GM12891 (cell line): Measurements from ENCODE around the gene HIBADH.

Experiments
- POLR2AphosphoS5 ChIP-seq: IDR thresholded peaks from 2 replicates; pipeline ENCODE4 v1.6.1; 2011; ENCODE audit warnings: low read depth, low read length, control low read depth
- TAF1 ChIP-seq: IDR thresholded peaks from 2 replicates; pipeline ENCODE4 v1.6.1; 2011; ENCODE audit warnings: low read depth, low read length, control low read depth

GRCh38 chr7:27639851-27640250 lies 22.8 kb downstream of the HIBADH start:
- TF ChIP-seq TAF1 (no peak), POLR2AphosphoS5 (no peak)
